Effector memory CD4-positive, alpha-beta T cell (primary cell): ENCODE data around the gene PIK3R5.
A peak's percentile ranks its signal among the peaks of the same experiment; 100 is the strongest.

Experiments used
- DNase-seq, 3 donors: peaks; one replicate each; pipeline ENCODE4 v3.0.0-alpha.2; 2020
- H3K27ac ChIP-seq: 2 replicates; pipeline ENCODE4 v1.7.0; 2013; ENCODE audit warnings: mild to moderate bottlenecking, low read length, moderate library complexity; ENCODE audit not compliant: insufficient read depth, poor library complexity, severe bottlenecking
- H3K27me3 ChIP-seq: replicated peaks from 2 replicates; pipeline ENCODE4 v1.7.0; 2013; ENCODE audit warnings: mild to moderate bottlenecking, low read length; ENCODE audit not compliant: insufficient read depth, control insufficient read depth, poor library complexity, severe bottlenecking
- H3K36me3 ChIP-seq: 2 replicates; pipeline ENCODE4 v1.7.0; 2013; ENCODE audit warnings: mild to moderate bottlenecking, low read length, moderate library complexity; ENCODE audit not compliant: control insufficient read depth, insufficient read depth
- H3K4me1 ChIP-seq: 2 replicates; pipeline ENCODE4 v1.7.0; 2013; ENCODE audit warnings: low read length, mild to moderate bottlenecking; ENCODE audit not compliant: control insufficient read depth, insufficient read depth, poor library complexity, severe bottlenecking
- H3K4me3 ChIP-seq: 2 replicates; pipeline ENCODE4 v1.7.0; 2013; ENCODE audit warnings: low read length, low read depth, mild to moderate bottlenecking; ENCODE audit not compliant: insufficient read depth, poor library complexity, severe bottlenecking
- H3K9me3 ChIP-seq: 2 replicates; pipeline ENCODE4 v1.7.0; 2013; ENCODE audit warnings: mild to moderate bottlenecking, low read length, moderate library complexity; ENCODE audit not compliant: control insufficient read depth

The PIK3R5 gene

GRCh38 chr17:8838551-8839095 is 126.9 kb downstream of the PIK3R5 start:
- H3K27ac ChIP-seq: no peak overlapping the region
- H3K4me1 ChIP-seq: no peaks in the 10 kb centered on the region
- H3K27me3 ChIP-seq: no peaks in the 10 kb centered on the region
- no peaks in the 10 kb centered on the region for H3K36me3 ChIP-seq
- DNase-seq: no peak
- no peaks in the 10 kb centered on the region for H3K9me3 ChIP-seq
- no peak overlapping the region for H3K4me3 ChIP-seq

GRCh38 chr17:8837563-8838075 is 127.9 kb downstream of the PIK3R5 start:
- no peak for DNase-seq
- Histone ChIP-seq H3K9me3 (no peaks in the 10 kb centered on the region), H3K4me1 (no peaks in the 10 kb centered on the region), H3K36me3 (no peaks in the 10 kb centered on the region), H3K27me3 (no peaks in the 10 kb centered on the region), H3K4me3 (no peak overlapping the region), H3K27ac (no peak overlapping the region)

- H3K27ac ChIP-seq: no peak overlapping the region
- no peak for DNase-seq
- no peaks in the 10 kb centered on the region for H3K27me3 ChIP-seq
- no peak overlapping the region for H3K4me3 ChIP-seq
- H3K36me3 ChIP-seq: no peaks in the 10 kb centered on the region
- no peaks in the 10 kb centered on the region for H3K4me1 ChIP-seq
- no peaks in the 10 kb centered on the region for H3K9me3 ChIP-seq
These were observed 128.5 kb downstream of the PIK3R5 start for GRCh38 chr17:8836821-8837562.

DNA sequence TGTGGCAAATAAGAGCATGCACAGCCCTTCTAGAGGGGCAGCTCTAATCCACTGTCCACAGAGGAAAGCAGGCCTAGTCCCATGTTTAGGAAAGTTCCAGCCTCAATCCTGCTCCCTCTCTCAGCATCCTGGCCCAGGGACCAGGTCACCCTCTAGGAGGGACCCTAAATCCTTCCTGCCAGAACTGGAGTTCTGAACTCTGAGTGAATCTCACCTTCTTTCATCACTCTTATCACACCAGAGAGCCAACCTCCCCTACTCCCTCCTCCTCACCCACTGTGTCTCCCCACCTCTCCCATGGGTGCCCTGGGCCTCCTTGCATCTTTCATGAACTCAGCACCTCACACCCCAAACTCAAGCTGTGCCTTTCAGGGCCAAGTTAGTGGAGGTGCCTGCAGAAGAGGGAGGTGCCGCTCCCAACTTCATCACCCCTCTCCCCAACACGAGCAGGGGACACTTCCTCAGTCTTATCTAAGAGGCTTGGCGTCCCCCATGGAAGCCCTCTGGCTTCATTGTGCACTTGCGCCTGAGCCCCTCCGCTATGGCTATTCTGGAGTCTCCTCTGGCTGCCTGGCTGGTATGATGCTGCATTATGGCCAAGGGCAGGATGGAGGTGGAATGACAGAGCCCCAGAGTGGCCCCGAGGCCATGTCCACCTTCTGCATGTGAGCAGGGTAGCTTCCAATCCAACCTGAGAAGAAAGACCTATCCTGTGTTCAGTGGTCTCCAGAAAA is 129.7 kb downstream of the PIK3R5 start:
- Histone ChIP-seq H3K36me3 (no peaks in the 10 kb centered on the region), H3K27me3 (no peaks in the 10 kb centered on the region), H3K9me3 (no peaks in the 10 kb centered on the region), H3K27ac (no peak overlapping the region), H3K4me3 (no peak overlapping the region), H3K4me1 (no peaks in the 10 kb centered on the region)
- DNase-seq: no peak

DNA sequence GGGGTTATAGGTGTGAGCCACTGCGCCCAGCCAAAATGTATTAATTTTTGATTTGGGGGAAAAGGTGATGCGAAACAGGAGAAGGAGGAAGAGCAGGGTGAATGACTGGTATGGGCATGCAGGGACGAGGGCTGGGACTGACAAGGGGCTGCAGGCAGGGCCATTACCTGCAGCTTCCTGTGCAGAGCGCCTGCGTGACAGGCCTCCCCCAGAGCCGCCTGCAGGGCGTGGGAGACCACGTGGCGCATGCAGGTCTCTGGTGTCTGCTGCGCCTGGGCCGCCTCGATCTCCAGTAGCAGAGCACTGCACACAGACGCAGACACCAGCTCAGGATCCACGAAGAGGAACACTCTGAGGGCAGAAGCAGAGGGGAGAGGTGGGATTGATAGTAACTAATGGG is 130.4 kb downstream of the PIK3R5 start:
- Histone ChIP-seq H3K36me3 (no peaks in the 10 kb centered on the region), H3K9me3 (no peaks in the 10 kb centered on the region), H3K4me3 (no peak overlapping the region), H3K27ac (no peak overlapping the region), H3K27me3 (no peaks in the 10 kb centered on the region), H3K4me1 (no peaks in the 10 kb centered on the region)
- DNase-seq: no peak

DNA sequence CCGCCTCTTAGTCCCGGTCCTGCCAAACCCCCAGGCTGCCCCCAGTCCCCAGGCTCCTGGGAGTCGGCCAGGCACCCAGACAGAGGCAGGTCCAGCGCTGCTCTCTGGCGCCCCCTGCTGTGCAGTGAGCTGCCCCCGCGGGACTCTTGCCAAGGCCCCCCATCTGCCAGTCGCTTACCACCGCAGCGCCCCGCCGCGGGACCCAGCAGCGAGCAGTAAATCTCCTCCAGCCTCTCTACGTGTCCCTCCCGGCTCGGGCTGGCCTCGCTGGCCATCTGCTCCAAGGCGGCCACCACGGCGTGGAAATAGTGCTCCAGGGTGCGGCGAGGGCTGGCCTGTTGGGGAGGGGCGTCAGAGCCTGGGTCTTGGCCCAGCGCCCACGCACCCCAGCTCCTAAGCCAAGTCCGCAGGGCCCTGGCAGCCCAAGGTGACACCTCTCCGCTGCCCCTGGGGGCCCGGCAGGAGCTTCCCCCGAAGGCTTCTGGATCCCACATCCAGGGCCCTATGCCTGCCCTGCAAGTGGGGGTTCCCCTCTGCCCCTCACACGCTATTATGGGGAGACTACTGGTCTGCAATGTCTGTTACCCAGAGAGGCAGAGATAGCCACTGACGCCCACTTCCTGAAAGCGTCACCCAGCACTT is 132.7 kb downstream of the PIK3R5 start:
- no peaks in the 10 kb centered on the region for H3K4me1 ChIP-seq
- H3K4me3 ChIP-seq: no peak overlapping the region
- no peaks in the 10 kb centered on the region for H3K9me3 ChIP-seq
- peak in 1 of 3 donors; percentile 11 for DNase-seq
- no peaks in the 10 kb centered on the region for H3K36me3 ChIP-seq
- no peaks in the 10 kb centered on the region for H3K27me3 ChIP-seq
- no peak overlapping the region for H3K27ac ChIP-seq

DNA sequence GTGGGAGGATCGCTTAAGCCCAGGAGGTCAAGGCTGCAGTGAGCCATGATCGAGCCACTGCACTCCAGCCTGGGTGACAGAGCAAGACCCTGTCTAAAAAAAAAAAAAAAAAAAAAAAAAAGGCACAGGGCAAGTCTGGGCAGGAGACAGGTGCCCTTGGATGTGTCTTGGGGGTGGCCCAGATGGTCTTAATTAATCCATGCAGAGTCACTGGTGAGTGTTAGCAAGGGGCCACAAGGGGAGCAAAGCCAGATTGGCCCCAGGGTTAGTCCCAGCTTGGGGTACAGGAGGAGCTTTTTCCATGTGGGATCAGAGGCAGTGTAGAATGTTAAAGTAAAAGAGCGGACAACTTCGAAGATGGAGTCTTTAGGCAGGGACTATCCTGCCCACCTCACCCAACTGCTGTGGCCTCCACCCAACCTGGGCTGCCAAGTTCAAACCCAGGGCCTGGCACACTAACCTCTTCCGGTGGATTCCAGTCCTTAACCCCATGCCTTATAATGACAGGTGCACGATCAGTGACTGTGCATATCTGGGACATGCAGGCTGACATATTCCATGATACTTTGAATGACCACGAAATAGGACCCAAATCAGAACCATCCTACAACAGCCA is 134.2 kb downstream of the PIK3R5 start:
- Histone ChIP-seq H3K27me3 (no peaks in the 10 kb centered on the region), H3K4me1 (no peaks in the 10 kb centered on the region), H3K9me3 (no peaks in the 10 kb centered on the region), H3K4me3 (no peak overlapping the region), H3K27ac (no peak overlapping the region), H3K36me3 (no peaks in the 10 kb centered on the region)
- DNase-seq: no peak

DNA sequence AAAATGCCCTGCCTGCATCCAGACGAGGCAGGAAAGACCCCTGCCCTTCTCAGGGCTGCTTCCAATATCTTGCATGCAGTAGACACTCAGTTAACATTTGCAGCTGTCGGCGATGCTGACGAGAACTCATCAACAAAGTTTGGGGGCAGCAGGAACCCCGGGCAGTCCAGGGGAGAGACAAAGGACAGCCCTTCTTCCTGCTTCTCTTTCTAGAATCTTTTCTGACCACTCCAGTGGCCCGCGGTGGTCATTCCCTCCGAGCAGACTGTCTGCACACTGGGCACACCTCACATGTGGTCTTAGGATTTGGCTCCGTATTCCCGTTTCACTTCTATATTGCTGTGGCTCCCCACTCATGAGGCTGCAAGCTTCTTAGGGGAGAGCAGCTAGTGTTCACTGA is 135.4 kb downstream of the PIK3R5 start:
- H3K9me3 ChIP-seq: no peaks in the 10 kb centered on the region

DNA sequence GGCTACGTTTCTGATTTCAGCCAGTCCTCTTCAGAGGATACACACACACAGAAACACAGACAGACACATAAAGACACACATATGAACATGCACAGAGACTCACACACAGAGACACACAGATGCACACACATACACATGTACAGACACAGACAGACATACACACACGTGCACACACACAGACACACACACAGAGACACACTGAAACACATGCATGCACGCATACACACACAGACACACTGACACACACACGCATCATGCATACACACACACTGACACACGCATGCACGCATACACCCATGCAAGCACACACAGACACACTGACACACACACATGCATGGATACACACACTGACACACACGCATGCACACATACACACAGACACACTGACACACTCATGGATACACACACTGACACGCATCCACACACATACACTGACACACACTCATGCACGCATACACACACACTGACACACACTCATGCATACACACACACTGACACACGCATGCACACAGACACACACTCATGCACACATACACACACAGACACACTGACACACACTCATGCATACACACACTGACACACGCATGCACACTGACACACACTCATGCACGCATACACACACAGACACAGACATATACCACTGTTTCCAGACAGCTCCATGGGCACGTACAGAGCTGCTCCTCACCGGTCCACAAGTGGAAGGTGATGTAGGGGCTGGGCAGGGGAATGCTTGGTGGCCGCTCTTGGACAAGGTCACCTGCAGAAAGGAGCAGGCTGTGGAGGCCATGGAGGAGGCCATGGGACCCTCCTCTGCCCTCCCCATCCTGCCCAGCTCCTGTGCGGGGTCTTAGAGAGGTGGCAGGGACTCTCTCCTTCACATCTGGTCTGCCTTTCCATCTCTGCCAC is 136.2 kb downstream of the PIK3R5 start:
- H3K36me3 ChIP-seq: no peaks in the 10 kb centered on the region

More for the DNA sequence above, 135.4 kb downstream of the PIK3R5 start:
- H3K27me3 ChIP-seq: no peaks in the 10 kb centered on the region
- H3K4me1 ChIP-seq: no peaks in the 10 kb centered on the region
- no peak overlapping the region for H3K4me3 ChIP-seq
- no peak for DNase-seq
- H3K27ac ChIP-seq: no peak overlapping the region
- no peaks in the 10 kb centered on the region for H3K36me3 ChIP-seq

More for the DNA sequence above, 136.2 kb downstream of the PIK3R5 start:
- H3K9me3 ChIP-seq: no peaks in the 10 kb centered on the region
- no peak overlapping the region for H3K27ac ChIP-seq
- no peaks in the 10 kb centered on the region for H3K27me3 ChIP-seq
- no peaks in the 10 kb centered on the region for H3K4me1 ChIP-seq
- H3K4me3 ChIP-seq: no peak overlapping the region
- no peak for DNase-seq
